Measurements from ENCODE around the gene SEMA6D. TPM values are rescaled to one million over a fixed set of nuclear protein-coding genes. Genes with fewer than 3 reads are reported as not detected.

The SEMA6D gene
- total RNA-seq, 1 experiment from 2014 or later: 0.91 TPM

- intact Hi-C loops (cut with micrococcal nuclease): no loop called here
- no peak overlapping the region for H3K4me2 ChIP-seq (ENCODE audit: low read length)
- ChIA-PET POLR2A (ENCODE audit: unreplicated experiment) (no interaction called here), CTCF (no interaction called here)
- TF ChIP-seq CTCF (conservative IDR thresholded peaks at IDR 0.05; ENCODE audit: low read depth, low read length) (no peak), EZH2phosphoT487 (IDR thresholded peaks at IDR 0.05; ENCODE audit: borderline replicate concordance, low read length) (no peak), EZH2 (IDR thresholded peaks at IDR 0.05; ENCODE audit: low read length, unreplicated experiment) (no peak)
- H4K20me1 ChIP-seq (ENCODE audit: low read length): no peaks in the 10 kb centered on the region
- no peaks in the 10 kb centered on the region for H3K27me3 ChIP-seq (ENCODE audit: low read length)
- no peaks in the 10 kb centered on the region for H3K36me3 ChIP-seq (ENCODE audit: low read depth, low read length)
- no peak overlapping the region for H3K4me3 ChIP-seq (ENCODE audit: low read length)
- ATAC-seq (no peak), DNase-seq (no peak)
- H3K9me3 ChIP-seq (ENCODE audit: low read length): no peaks in the 10 kb centered on the region
- no peaks in the 10 kb centered on the region for H3K4me1 ChIP-seq (ENCODE audit: insufficient read depth, low read length)
- no peak overlapping the region for H3K9ac ChIP-seq (ENCODE audit: low read length)
- no peaks in the 10 kb centered on the region for H3F3A ChIP-seq (ENCODE audit: low read length, unreplicated experiment)
- no peak overlapping the region for H2AFZ ChIP-seq (ENCODE audit: low read length)
- H3K27ac ChIP-seq (ENCODE audit: low read length): no peak overlapping the region
- no peaks in the 10 kb centered on the region for H3K79me2 ChIP-seq (ENCODE audit: low read length)
- H3K9me2 ChIP-seq (replicated peaks; ENCODE audit: low read length): no peaks in the 10 kb centered on the region
- BruUV-seq (replicated peaks): no TSS peak
Measured at GRCh38 chr15:47743385-47743784, 26.1 kb downstream of the SEMA6D start.

- POLR2A ChIA-PET (ENCODE audit: unreplicated experiment): no interaction called here
- Histone ChIP-seq H3K4me2 (ENCODE audit: low read length) (no peak overlapping the region), H3K9ac (ENCODE audit: low read length) (no peak overlapping the region), H3K9me3 (ENCODE audit: low read length) (no peaks in the 10 kb centered on the region), H3K27me3 (ENCODE audit: low read length) (no peaks in the 10 kb centered on the region), H3K9me2 (replicated peaks; ENCODE audit: low read length) (no peaks in the 10 kb centered on the region), H3K36me3 (ENCODE audit: low read depth, low read length) (no peaks in the 10 kb centered on the region), H3K79me2 (ENCODE audit: low read length) (no peaks in the 10 kb centered on the region), H4K20me1 (ENCODE audit: low read length) (no peaks in the 10 kb centered on the region), H3F3A (ENCODE audit: low read length, unreplicated experiment) (no peaks in the 10 kb centered on the region), H2AFZ (ENCODE audit: low read length) (no peak overlapping the region), H3K4me3 (ENCODE audit: low read length) (no peak overlapping the region), H3K27ac (ENCODE audit: low read length) (no peak overlapping the region), H3K4me1 (ENCODE audit: insufficient read depth, low read length) (no peaks in the 10 kb centered on the region)
- BruUV-seq (replicated peaks): no TSS peak
- ATAC-seq (no peak), DNase-seq (no peak)
- intact Hi-C loops (cut with micrococcal nuclease): no loop called here
- CTCF ChIA-PET: no interaction called here
- TF ChIP-seq EZH2 (IDR thresholded peaks at IDR 0.05; ENCODE audit: low read length, unreplicated experiment): no peak
Measured at GRCh38 chr15:47743886-47744285, 26.6 kb downstream of the SEMA6D start.

GRCh38 chr15:47744496-47744895 lies 27.2 kb downstream of the SEMA6D start:
- TF ChIP-seq EZH2 (IDR thresholded peaks at IDR 0.05; ENCODE audit: low read length, unreplicated experiment): no peak
- TF ChIP-seq EZH2phosphoT487 (IDR thresholded peaks at IDR 0.05; ENCODE audit: borderline replicate concordance, low read length): no peak
- TF ChIP-seq CTCF (conservative IDR thresholded peaks at IDR 0.05; ENCODE audit: low read depth, low read length): no peak
- no peak for ATAC-seq

More at GRCh38 chr15:47744496-47744895, 27.2 kb downstream of the SEMA6D start:
- H2AFZ ChIP-seq (ENCODE audit: low read length): no peak overlapping the region
- H3K4me1 ChIP-seq (ENCODE audit: insufficient read depth, low read length): no peaks in the 10 kb centered on the region
- no TSS peak for BruUV-seq (replicated peaks)
- H3K27me3 ChIP-seq (ENCODE audit: low read length): no peaks in the 10 kb centered on the region
- H3K36me3 ChIP-seq (ENCODE audit: low read depth, low read length): no peaks in the 10 kb centered on the region
- no peak for DNase-seq
- H4K20me1 ChIP-seq (ENCODE audit: low read length): no peaks in the 10 kb centered on the region
- no peaks in the 10 kb centered on the region for H3K9me2 ChIP-seq (replicated peaks; ENCODE audit: low read length)
- no peak overlapping the region for H3K27ac ChIP-seq (ENCODE audit: low read length)
- H3F3A ChIP-seq (ENCODE audit: low read length, unreplicated experiment): no peaks in the 10 kb centered on the region
- ChIA-PET CTCF (no interaction called here), POLR2A (ENCODE audit: unreplicated experiment) (no interaction called here)
- no peak overlapping the region for H3K4me2 ChIP-seq (ENCODE audit: low read length)
- H3K9me3 ChIP-seq (ENCODE audit: low read length): no peaks in the 10 kb centered on the region
- H3K9ac ChIP-seq (ENCODE audit: low read length): no peak overlapping the region
- intact Hi-C loops (cut with micrococcal nuclease): no loop called here
- no peak overlapping the region for H3K4me3 ChIP-seq (ENCODE audit: low read length)
- no peaks in the 10 kb centered on the region for H3K79me2 ChIP-seq (ENCODE audit: low read length)
